GM18511 (cell line): ENCODE measurements around the gene SMG1.
"Not testable (repeated sequence)": the region's sequence is repeated elsewhere in the genome, so short reads cannot be mapped to it uniquely, and the experiment has no call there.

Experiments used
- ATAC-seq: cut with Tn5 transposase; IDR thresholded peaks from one replicate; pipeline ENCODE4 v1.9.1; 2021; ENCODE audit warnings: mild to moderate bottlenecking, moderate library complexity; ENCODE audit not compliant: unreplicated experiment

Gene SMG1

DNA sequence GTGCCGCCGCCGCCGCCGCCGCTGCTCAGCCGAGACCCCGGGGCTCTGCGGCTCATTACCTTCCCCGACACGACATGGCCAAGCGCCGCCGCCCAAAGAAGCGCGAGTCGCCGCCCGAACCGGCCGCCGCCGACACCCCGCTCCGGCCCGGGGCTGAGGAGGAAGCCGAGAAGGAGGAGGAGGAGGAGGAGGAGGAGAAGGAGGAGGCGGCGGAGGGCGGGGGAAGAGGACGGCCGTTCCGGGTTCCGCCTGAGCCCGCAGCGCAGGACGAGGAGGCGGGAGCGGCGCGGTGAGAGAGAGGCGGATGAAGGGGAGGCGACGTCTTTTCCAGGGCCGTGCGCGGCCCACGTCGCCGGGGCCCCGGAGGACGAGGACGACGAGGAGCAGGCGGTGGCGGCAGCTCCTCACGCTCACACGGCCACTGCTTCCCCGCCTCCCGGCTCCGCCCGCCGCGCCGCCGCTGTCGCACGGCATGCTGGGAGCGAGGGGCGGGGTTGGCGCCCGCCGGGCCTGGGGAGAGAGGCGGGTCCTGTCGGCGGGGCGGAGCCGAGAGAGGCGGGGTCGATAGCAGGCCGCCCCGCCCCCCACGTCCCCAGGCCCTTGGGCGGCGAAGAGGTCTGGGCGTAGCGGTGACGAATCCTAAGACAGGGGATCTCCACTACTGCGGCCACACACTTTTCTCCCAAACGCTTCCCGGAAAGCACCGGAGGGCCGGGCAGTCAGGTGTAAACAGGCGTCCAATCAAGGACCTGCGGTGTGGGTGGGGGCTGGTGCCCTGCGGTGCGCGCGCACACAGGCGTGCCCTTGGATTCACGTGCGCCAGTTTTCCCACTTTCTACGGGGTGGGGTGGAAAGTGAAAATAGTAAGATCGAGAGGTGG, at the start of gene SMG1:
TSS of gene SMG1 (minus strand) at position 423 of the 880 bp plus-strand sequence. CDS start at position 56, 367 bp downstream.
- ATAC-seq: peak; percentile 85

DNA sequence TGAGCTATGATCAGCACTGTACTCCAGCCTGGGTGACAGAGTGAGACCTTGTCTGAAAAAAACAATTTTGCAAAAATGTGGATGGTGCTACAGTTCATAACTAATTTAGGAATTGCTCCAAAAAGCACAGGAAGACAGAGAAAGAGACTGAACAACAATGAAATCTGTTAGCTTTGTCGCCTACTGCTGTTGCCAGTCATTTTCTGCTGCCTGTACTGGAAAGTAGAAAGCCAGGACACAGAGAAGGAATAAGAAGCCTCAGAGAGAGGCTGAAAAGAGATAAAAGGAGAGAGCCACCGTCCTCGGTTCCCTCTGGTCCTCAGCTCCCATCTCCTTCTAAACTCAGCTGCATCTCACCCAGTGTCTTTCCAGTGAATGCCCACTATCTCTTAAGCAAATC, 48.9 kb upstream of the SMG1 start:
- ATAC-seq: no peak

DNA sequence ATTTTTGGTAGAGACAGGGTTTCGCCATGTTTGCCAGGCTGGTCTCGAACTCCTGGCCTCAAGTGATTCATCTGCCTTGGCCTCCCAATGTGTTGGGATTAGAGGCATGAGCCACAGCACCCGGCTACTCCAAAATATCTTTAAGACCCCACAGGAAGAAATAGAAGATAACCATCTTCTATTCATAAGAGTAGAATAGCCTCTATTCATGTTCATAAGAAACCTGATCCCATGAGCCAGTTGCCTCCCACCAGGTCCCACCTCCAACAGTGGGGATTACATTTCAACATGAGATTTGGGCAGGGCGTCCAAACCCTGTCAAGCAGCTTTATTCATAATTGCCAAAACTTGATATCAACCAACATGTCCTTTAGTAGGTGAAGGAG, 43.6 kb upstream of the SMG1 start:
- ATAC-seq: no peak

DNA sequence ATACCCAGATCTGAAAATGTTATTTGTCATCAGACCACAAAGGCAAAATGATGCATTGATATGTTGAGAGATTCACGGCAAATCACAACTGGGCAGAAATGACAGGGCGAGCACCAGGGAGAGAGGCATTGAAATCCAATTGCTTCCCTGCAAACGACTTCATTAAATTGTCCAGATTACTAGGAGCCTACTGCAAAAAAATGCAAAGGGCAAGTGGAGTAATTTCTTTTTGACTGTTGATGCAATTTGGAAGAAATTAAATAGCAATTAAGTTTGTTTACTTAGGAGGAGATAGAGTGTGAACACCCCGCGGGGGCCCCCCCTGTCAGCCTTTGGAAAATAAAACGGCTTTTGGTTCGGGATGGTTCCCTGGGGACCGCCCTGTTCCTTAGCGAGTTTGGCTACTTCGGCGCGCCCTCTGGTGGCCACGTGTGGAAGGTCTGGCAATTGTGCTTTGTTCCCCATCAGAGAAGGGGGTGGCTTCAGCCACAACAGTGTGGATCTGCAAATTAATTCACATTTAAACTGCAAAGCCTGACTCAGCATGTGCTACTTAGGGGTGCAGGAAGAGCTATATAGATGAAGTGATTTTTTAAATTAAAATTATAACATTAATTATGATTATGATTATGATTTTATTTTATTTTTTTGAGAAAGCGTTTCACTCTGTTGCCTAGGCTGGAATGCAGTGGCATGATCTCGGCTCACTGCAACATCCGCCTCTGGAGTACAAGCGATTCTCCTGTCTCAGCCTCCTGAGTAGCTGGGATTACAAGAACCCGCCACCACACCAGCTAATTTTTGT, 43.0 kb upstream of the SMG1 start:
- no peak for ATAC-seq

DNA sequence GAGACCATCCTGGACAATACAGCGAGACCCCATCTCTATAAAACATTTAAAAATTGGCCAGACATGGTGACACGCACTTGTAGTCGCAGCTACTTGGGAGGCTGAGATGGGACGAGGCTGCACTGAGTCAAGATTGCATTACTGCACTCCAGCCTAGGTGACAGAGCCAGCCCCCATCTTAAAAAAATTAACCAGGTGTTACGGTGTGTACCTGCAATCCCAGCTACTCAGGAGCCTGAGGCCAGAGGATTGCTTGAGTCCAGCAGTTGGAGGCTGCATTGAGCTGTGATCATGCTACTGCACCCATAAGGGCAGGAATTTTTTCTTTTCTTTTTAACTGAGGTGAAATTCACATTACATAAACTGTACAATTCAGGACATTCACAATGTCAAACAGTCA, 40.6 kb upstream of the SMG1 start:
- ATAC-seq: no peak

DNA sequence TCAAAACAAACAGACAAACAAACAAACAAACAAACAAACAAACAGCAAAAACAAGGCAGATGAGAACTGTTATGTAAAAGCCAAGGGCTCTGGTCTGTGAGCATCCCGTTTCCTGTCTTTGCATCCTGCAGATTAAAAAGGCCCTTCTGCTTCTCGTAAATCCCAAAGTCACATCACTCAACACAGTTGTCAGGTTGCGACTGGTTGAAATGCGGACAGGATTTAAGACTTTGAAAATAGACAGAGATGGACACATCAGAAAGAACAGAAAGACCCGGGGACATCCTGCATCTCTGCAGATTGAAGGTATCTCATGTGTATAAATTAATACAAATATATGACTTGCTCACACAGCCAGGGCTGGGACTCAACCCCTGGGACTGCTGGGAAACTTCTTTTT, 39.3 kb upstream of the SMG1 start:
- no peak for ATAC-seq

DNA sequence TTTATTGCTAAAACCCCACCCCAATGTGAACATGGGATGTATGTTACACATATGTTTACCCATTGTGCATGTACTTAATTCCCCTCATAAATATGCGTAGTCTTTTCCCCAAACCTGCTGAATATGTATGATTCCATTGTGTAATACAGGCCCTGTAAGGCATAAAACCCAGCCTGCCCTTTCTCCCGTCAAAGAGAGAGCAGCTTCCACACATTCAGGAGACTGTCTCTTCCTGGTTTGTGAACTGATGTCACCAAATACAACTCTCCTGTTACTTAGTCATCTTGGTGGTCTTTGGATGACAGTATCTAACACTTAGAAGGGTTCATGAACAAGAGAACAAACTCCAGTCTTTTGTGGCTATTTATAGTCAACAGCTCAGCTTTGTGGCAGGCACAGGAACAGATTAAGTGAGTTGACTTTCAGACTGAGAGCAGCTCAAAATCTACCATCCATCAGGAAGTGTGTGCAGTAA, 32.9 kb upstream of the SMG1 start:
- no peak for ATAC-seq

DNA sequence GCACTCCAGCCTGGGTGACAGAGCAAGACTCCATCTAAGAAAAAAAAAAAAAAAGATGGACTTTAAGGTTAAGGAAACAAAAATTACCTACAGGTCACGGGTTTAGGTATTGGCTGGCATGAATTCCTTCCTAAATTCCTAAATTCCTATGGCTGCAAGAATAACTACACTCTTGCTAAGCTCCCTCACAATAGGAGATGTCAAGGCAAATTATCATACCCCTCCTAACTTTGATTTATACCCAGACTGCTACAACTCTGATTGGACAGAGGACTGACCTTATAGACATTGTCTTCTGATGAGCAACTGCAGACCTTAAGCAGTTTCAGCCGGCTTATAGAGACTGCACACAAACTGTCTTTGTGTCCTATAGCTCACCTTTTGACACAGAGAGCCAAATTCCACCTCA, 32.4 kb upstream of the SMG1 start:
- ATAC-seq: no peak

DNA sequence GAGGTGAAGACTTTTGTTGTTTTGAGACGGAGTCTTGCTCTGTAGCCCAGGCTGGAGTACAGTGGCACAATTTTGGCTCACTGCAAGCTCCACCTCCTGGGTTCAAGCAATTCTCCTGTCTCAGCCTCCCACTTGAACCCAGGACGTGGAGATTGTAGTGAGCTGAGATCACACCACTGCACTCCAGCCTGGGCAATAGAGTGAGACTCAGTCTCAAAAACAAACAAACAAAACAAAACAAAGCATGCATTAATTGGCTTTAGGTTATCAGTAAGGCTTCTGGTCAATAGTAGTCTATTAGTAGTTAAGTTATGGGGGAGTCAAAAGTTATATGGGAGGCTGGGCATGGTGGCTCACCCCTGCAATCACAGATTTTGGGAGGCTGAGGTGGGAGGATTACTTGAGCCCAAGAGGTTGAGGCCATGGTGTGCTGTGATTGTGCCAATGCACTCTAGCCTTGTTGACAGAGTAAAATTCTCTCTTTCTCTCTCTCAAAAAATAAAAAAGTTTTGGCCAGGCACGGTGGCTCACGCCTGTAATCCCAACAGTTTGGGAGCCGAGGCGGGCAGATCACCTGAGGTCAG, 30.5 kb upstream of the SMG1 start:
- not testable (repeated sequence) for ATAC-seq

DNA sequence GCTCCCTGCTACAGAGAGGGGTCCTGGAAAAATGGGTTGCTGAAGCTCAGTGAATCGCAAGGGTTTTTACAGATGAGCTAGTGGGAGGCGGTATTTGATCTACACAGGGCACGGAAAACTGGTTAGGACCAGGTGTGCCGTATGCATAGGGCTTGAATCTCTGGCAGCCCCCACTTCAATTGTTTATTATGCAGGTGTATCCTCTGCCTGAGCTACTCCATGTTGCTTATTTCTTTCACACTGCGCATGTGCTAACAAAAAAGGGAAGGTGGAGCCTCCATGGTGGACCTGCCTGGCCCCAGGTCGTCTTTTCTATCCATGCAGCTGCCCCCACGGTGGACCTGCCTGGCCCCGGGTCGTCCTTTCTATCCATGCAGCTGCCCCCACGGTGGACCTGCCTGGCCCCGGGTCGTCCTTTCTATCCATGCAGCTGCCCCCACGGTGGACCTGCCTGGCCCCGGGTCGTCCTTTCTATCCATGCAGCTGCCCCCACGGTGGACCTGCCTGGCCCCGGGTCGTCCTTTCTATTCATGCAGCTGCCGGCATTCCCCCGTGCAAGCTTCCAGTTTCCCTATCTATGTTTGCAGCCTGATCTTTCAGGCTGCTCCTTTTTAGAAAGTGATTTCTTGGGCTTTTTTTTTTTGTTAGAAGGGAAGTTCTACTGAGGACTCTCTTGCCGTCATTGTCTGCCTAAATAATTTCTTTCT, 29.8 kb upstream of the SMG1 start:
- not testable (repeated sequence) for ATAC-seq

DNA sequence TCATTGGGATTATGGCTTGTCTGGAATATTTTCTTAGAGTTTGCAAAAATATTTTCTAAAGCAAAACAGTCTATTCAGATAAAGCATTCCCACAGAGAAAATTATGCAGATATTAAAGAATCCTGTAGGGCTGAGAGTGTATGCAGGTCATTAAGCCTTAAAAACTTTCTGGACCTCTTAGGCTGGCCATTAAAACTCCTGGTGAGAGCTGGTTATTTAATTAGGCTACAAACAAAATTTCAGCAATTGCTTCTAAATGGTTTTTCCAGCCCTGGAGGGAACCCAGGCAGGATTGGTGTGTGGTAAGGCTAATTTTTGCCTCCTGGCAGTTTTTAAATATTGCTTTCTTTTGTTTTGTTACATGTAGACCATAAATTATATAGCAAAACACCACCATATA, 27.3 kb upstream of the SMG1 start:
- no peak for ATAC-seq

DNA sequence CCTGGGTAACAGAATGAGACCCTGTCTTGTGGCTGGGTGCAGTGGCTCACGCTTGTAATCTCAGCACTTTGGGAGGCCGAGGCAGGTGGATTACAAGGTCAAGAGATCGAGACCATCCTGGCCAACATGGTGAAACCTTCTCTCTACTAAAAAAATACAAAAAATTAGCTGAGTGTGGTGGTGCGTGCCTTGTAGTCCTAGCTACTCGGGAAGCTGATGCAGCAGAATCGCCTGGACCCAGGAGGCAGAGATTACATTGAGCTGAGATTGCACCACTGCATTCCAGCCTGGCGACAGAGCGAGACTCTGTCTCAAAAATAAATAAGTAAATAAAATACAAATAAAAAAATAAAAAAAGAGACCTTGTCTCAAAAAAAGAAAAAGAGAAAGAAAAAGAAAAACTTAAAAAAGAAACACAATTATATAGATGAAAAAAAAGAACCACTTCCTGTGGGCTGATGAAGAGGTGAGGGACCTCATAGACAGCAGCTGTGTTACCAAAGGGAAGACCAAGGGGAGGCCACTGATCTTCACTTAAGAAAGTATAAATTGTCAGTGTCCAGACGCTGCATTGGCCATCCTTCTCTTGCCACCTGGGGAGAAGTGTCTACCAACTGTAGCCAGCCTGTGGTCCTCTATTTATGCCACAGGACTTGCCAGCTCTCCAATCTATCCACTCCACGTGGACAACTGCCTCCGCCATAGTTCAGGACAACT, 24.4 kb upstream of the SMG1 start:
- ATAC-seq: no peak

DNA sequence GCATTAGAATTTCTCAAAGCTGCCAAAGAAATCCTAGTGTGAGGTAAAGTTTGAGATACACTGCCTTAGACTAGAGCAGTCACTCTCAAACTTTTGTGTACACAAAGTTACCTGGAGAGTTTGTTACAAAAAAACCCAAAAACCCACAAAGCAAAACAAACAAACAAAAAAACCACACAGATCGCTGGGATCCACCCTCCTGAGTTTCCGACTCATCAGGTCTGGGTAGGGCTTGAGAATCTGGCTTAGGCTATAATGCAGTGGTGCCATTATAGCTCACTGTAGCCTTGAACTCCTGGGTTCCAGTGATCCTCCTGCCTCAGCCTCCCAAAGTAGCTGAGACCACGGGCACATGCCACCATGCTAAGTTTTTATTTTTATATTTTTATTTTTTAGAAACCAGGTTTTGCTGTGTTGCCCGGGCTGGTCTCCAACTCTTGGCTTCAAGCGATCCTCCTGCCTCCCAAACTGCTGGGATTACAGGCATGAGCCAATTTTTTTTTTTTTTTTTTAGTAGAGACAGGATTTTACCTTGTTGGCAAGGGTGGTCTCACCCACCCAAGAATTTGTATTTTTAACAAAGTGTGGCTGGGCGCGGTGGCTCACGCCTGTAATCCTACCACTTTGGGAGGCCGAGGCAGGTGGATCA, 22.3 kb upstream of the SMG1 start:
- no peak for ATAC-seq

DNA sequence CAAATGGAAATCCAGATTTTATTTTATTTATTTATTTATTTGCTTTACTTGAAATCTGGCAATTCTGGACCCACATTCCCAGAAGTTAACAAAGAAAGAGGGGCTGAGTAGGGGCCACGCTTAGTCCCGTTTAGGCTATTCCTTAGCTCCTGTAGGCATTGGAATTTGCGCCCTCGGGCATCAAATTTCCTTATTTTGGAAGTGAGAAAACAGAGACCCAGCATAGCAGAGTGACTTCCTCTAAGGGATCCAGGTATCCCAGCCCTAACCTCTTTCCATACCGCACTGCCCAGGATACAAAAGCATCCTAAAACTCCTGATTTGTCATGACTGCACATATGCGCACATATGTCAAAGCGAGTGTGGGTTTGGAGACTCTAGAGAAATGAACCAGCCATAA, 19.0 kb upstream of the SMG1 start:
- no peak for ATAC-seq

DNA sequence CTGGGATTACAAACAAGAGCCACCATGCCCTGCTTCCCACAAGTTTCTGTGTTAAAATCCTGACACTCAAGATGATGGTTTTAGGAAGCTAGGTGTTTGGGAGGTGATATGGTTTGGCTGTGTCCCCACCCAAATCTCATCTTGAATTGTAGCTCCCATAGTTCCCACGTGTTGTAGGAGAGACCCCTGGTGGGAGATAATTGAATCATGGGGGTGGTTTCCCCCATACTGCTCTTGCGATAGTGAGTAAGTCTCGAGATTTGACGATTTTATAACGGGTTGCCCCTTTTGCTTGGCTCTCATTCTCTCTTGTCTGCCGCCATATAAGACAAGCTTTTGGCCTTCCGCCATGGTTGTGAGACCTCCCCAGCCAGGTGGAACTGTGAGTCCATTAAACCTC, 17.2 kb upstream of the SMG1 start:
- no peak for ATAC-seq

DNA sequence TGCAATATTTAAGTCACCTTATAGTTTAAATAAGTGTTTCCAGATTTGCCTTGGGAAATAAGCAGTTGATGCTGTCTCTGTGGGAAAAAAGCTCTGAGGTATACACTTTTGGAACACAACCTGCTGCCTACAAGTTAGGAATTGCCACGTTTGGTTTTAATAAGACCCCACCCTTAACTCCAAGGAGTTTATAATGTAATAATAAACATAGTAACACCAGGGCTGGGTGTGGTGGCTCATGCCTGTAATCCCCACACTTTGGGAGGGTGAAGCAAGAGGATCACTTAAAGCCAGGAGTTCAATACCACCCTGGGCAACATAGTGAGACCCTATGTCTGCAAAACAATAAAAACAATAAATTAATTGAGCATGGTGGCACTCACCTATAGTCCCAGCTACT, 15.9 kb upstream of the SMG1 start:
- no peak for ATAC-seq

DNA sequence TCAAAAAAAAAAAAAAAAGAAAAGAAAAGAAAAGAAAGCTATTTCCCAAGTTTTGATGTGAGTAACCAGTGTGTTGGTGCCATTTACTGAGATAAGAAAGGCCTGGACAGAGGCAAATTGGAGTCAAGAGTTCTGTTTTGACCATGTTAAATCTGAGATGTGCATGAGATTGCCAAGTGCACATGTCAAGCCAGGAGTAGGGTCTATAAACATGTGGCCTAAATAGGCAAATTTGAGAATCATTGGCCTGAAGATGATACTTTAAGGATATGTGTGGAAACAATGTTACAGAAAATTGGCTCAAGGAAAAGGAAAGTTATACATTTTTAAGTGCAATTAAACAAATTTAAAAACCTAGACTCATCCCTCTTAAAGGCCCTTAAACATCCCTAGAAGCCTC, 15.3 kb upstream of the SMG1 start:
- no peak for ATAC-seq

DNA sequence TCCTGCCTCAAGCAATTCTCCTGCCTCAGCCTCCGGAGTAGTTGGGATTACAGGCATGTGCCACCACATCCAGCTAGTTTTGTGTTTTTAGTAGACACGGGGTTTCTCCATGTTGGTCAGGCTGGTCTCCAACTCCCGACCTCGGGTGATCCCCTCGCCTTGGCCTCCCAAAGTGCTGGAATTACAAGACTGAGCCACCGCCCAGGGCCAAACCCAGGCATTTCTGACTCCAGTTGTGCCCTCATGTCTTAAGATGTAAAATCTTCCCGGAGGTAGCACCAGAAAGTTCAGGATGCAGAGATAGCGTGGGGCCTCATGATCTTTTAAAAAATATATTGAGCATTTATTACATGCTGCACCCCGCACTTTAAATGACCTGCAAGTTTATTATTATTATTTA, 12.8 kb upstream of the SMG1 start:
- no peak for ATAC-seq

DNA sequence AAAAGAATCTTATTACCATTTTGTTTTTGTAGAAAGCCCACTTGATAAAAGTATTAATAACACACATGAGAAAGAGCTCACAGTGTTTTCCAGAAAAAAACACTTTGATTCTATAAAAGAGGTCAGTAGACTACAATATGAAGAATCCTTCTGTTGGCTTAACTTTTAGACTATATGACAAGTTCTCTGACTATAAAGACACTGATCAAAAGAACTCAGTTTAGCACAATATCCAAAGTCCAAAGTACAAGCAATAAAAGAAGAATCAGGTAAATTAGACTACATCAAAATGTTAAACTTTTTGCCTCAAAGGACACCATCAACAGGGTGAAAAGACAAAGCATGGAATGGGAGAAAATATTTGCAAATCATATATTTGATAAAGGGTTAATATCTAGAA, 11.2 kb upstream of the SMG1 start:
- no peak for ATAC-seq
